H1 (cell line): ENCODE results near the gene DBNL. TPM values are rescaled to one million over a fixed set of nuclear protein-coding genes. Genes with fewer than 3 reads are reported as not detected.

Experiments used
- CEBPB ChIP-seq: IDR thresholded peaks from 2 replicates; pipeline ENCODE4 v1.6.1; 2012; ENCODE audit warnings: low read depth, low read length
- EGR1 ChIP-seq: IDR thresholded peaks from 2 replicates; pipeline ENCODE4 v1.6.1; 2011; ENCODE audit warnings: low read depth, low read length, borderline replicate concordance
- MAX ChIP-seq: IDR thresholded peaks from 2 replicates; pipeline ENCODE4 v1.6.1; 2012; ENCODE audit warnings: inconsistent platforms
- SP4 ChIP-seq: IDR thresholded peaks from 2 replicates; pipeline ENCODE4 v1.6.1; 2012; ENCODE audit warnings: low read length, inconsistent platforms
- TEAD4 ChIP-seq: IDR thresholded peaks from 2 replicates; pipeline ENCODE4 v1.6.1; 2012; ENCODE audit warnings: low read depth, low read length, inconsistent platforms, mixed read lengths
- polyA plus RNA-seq, 7 experiments: library from polyadenylated mRNA; depleted of rRNA in 3 of 7; stranded (reverse) in 5 of 7; unstranded in 2 of 7; fragments of >200 nt in 5 of 7; fragments of 200-250 nt in 2 of 7; gene quantifications; 1 replicate in 5 of 7; 2 replicates in 1 of 7; 4 replicates in 1 of 7; pipeline versions ENCODE4 v1.2.1 to v1.2.3, GENCODE V29; 2011 to 2013; ENCODE audit warnings: missing spikeins in 2 of 7, mixed read lengths in 2 of 7
- total RNA-seq: library from RNA; stranded (reverse); fragmentation: NEBNext Ultra II Directional; extraction: Animal tissue kit (Norgen Biotek cat#: 25700); gene quantifications from 2 replicates; pipeline ENCODE4 v1.2.1, GENCODE V29; 2021

DBNL gene
- total and polyA plus RNA-seq, 2 of the 8 experiments (the other 6 are each of a cell fraction or from before 2014, with no cell fraction given), result 30.9 to 56.6 TPM

- TF ChIP-seq MAX (0 out of 2 replicates have a peak, but pooled peaks have one; percentile 36), CEBPB (no peak), EGR1 (no peak), SP4 (no peak), TEAD4 (no peak)
These were observed 59.7 kb downstream of the DBNL start, which contains the start of gene AEBP1 (continued) for GRCh38 chr7:44103923-44104859.
